ENCODE measurements around the gene WSB1. TPM values are rescaled to one million over a fixed set of nuclear protein-coding genes. Genes with fewer than 3 reads are reported as not detected.
A peak's percentile ranks its signal among the peaks of the same experiment; 100 is the strongest.

WSB1 gene
- total RNA-seq, 1 donor from 2014 or later, result 282 TPM

DNA sequence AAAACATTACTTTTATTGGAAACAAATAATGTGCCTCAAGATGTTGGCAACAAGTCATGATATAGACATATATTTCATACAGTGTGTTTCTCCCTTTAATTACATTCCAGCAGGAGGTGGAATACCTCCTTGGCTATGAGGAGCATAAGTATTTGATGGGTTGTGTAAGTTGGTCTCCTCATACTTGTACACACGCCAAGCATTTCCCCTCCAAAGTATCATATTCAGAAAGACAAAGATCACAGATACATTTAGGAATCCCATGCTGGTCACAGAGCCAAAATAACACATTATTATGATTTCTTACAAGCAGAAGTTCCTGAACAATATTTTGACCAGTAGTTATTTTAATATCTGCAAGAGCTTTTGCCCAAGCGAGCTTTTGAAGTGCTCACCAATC is 57.8 kb downstream of the WSB1 start:
- Histone ChIP-seq H3K27ac (no peak overlapping the region), H3K4me1 (peaks cover 38% of the 10 kb centered on the region), H3K36me3 (no peaks in the 10 kb centered on the region), H3K4me3 (no peak overlapping the region), H3K9me3 (no peaks in the 10 kb centered on the region), H3K27me3 (ENCODE audit: low read depth) (no peaks in the 10 kb centered on the region)
- intact Hi-C loops (cut with DNase I), result loop anchor here (10.0 kb wide), 1 partner anchor 253 kb away; no protein-coding TSS in a partner anchor
- DNase-seq (no peak), ATAC-seq (no peak)
- TF ChIP-seq, protein P1, sequence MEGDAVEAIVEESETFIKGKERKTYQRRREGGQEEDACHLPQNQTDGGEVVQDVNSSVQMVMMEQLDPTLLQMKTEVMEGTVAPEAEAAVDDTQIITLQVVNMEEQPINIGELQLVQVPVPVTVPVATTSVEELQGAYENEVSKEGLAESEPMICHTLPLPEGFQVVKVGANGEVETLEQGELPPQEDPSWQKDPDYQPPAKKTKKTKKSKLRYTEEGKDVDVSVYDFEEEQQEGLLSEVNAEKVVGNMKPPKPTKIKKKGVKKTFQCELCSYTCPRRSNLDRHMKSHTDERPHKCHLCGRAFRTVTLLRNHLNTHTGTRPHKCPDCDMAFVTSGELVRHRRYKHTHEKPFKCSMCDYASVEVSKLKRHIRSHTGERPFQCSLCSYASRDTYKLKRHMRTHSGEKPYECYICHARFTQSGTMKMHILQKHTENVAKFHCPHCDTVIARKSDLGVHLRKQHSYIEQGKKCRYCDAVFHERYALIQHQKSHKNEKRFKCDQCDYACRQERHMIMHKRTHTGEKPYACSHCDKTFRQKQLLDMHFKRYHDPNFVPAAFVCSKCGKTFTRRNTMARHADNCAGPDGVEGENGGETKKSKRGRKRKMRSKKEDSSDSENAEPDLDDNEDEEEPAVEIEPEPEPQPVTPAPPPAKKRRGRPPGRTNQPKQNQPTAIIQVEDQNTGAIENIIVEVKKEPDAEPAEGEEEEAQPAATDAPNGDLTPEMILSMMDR (IDR thresholded peaks at IDR 0.05), result no peak

DNA sequence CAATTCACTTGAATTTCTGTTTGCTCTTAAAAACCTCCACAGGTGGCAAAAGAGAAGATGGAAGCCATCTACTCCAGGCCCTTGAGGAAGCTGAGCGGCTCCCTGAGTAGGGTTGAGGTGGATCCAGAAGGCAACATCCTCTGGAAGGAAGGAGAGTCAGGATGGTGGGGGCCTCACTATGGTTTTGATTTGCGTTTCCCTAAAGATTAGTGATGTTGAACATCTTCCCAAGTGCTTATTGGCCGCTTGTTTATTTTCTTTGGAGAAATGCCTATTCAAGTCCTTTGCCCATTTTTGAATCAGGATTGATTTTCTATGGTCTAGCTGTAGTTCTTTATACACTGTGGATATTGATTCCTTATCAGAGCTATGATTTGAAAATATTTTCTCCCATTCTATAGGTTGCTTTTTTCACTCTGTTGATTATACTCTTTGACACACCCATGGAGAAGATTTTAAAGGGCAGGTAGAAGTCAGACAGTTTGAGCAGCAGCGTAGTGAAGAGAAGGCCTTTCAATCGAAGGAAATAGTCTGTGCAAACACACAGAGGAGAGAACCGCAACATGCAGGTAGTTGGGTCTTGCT is 58.6 kb downstream of the WSB1 start:
- ATAC-seq (no peak), DNase-seq (no peak)
- peak overlapping the region; percentile 95 for H3K27ac ChIP-seq
- H3K4me3 ChIP-seq, result peak overlapping the region; percentile 63
- no peaks in the 10 kb centered on the region for H3K9me3 ChIP-seq
- H3K36me3 ChIP-seq, result no peaks in the 10 kb centered on the region
- TF ChIP-seq, protein P1 (IDR thresholded peaks at IDR 0.05), result no peak
- H3K4me1 ChIP-seq, result peaks cover 38% of the 10 kb centered on the region
- intact Hi-C loops (cut with DNase I), result loop anchor here (10.0 kb wide), 1 partner anchor 252 kb away; no protein-coding TSS in a partner anchor
- H3K27me3 ChIP-seq (ENCODE audit: low read depth), result no peaks in the 10 kb centered on the region

DNA sequence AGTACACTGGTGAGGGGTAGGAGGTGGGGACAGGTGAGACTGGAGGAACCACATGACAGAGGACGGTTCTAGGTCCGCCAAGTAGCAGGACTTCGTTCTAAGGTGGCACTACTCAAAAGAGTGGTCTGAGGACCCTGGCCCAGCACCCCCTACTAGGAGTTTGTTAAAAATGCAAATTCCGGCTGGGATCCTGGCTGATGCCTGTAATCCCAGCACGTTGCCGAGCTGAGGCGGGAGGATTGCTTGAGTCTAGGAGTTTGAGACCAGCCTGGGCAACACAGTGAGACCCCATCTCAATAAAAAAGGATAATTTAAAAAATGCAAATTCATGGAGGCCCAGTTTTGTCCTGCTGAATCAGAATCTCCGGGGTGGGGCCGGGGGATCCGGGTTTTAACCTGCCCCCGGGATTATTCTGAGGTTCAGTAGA is 59.1 kb downstream of the WSB1 start:
- DNase-seq (no peak), ATAC-seq (no peak)
- Histone ChIP-seq H3K27ac (peak overlapping the region; percentile 95), H3K4me3 (peak overlapping the region; percentile 63), H3K36me3 (no peaks in the 10 kb centered on the region), H3K4me1 (peaks cover 34% of the 10 kb centered on the region), H3K27me3 (ENCODE audit: low read depth) (no peaks in the 10 kb centered on the region), H3K9me3 (no peaks in the 10 kb centered on the region)
- TF ChIP-seq, protein P1 (IDR thresholded peaks at IDR 0.05), result no peak
- intact Hi-C loops (cut with DNase I), result loop anchor here (10.0 kb wide), 1 partner anchor 252 kb away; no protein-coding TSS in a partner anchor

DNA sequence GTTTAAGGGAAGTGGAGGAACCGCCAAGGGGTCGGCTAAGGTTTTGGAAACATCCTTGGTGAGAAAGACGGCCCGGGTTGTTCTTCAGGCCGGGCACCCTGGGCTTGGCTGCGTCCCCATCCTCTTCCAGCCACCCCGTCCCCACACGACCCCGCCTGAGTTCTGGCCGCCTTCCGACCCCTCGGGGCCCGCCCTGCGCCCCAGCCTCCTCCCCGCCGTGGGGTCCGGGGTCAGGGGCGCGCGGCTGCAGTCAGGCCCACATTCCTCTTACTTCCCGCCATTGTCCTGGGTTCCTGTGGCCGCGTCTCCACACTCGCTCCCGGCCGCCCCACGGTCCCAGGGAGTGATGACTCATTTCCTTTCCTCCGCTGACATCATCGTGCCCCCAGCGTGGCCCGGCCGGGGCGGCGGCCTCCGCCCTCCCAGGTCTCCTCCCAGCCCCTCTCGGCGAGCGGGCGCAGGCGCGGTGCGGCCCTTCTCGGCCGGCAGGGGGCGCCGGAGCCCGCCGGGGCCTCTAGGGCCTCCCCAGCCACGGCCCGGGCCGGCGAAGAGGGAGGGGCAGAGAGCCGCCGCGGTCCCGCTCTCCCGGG is 59.6 kb downstream of the WSB1 start:
- H3K9me3 ChIP-seq, result no peaks in the 10 kb centered on the region
- peak; percentile 94 to 98 for ATAC-seq
- intact Hi-C loops (cut with DNase I), result loop anchor here (10.0 kb wide), 1 partner anchor 251 kb away; no protein-coding TSS in a partner anchor

DNA sequence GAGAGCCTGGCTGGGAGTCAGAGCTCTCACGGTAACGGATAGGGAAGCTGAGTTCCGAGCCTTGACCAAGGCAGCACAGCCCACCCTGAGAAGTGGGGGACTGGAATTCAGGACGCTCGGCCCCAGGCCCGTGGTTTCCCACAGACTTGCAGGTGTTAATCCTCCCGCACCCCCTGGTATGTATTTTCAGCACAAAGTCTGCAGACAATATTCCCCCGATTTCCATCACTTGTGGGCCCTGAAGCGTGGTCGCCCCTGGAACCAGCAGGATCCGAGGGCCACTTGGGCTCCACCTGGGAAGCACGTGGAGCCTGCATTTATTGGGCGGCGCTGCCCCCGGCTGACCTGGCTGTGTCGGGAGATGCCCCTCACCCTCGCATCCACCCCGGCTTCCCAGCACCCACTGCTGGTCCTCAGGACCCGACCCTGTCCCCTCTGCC is 60.2 kb downstream of the WSB1 start:
- peak in 1 of 2 donors; percentile 1 for ATAC-seq
- TF ChIP-seq, protein P1 (IDR thresholded peaks at IDR 0.05), result peak; percentile 53
- peak overlapping the region; percentile 63 for H3K4me3 ChIP-seq
- H3K27ac ChIP-seq, result peak overlapping the region; percentile 95
- DNase-seq, result peak; percentile 53
- no peaks in the 10 kb centered on the region for H3K27me3 ChIP-seq (ENCODE audit: low read depth)
- intact Hi-C loops (cut with DNase I), result loop anchor here (10.0 kb wide), 1 partner anchor 251 kb away; no protein-coding TSS in a partner anchor
- no peaks in the 10 kb centered on the region for H3K9me3 ChIP-seq
- peaks cover 27% of the 10 kb centered on the region for H3K4me1 ChIP-seq
- no peaks in the 10 kb centered on the region for H3K36me3 ChIP-seq

More for the DNA sequence above, 59.6 kb downstream of the WSB1 start:
- peaks cover 29% of the 10 kb centered on the region for H3K4me1 ChIP-seq
- TF ChIP-seq, protein P1 (IDR thresholded peaks at IDR 0.05), result peak; percentile 87
- no peaks in the 10 kb centered on the region for H3K36me3 ChIP-seq
- H3K4me3 ChIP-seq, result peak overlapping the region; percentile 63
- no peaks in the 10 kb centered on the region for H3K27me3 ChIP-seq (ENCODE audit: low read depth)
- H3K27ac ChIP-seq, result peak overlapping the region; percentile 95
- DNase-seq, result peak; percentile 92
